ENCODE data around the gene IL32. TPM values are rescaled to one million over a fixed set of nuclear protein-coding genes. Genes with fewer than 3 reads are reported as not detected.

Gene IL32
- polyA plus RNA-seq, 4 donors, result 127 to 1,061 (median 507) TPM

DNA sequence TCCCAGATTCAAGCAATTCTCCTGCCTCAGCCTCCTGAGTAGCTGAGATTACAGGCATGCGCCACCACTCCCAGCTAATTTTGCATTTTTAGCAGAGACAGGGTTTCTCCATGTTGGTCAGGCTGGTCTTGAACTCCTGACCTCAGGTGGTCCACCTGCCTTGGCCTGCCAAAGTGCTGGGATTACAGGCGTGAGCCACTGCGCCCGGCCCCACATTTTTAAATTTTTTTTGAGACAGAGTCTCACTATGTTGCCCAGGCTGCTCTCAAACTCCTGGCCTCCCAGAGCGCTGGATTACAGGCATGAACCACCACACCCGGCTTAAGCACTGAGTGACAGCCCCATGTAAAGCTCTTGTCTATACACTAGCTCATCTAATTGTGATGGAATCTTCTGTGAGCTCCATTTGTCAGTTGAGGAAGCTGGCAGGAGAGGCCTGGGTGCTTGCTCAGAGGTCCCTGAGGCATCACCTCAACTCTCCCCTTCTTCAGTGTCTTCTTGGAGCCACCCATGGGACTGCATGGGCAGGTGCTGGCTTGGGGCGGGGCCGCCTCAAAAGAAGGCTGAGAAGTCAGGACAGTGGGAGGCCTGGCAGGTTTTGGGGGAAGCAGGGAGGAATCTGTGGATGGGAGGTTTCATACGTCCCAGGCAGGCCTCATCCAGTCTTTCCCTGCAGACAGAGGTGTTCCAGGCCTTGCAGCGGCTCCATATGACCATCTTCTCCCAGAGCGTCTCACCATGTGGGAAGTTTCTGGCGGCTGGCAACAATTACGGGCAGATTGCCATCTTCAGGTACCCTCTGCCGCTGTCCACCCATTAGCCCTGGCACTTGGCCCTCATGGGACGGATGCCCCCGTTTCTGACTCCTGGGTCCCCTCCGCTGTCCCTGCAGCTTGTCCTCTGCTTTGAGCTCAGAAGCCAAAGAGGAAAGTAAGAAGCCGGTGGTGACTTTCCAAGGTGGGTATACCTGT is 40.1 kb upstream of the IL32 start:
- Histone ChIP-seq H3K36me3 (ENCODE audit: control insufficient read depth in 3 of 3, insufficient read depth in 2 of 3, low read depth in 1 of 3, low read length in 3 of 3) (peaks cover 0 to 62% (median 5%) of the 10 kb centered on the region in 3 donors), H3K27ac (ENCODE audit: low read depth in 1 of 3, low read length in 2 of 3) (no peak overlapping the region), H3K4me1 (ENCODE audit: control insufficient read depth in 3 of 3, insufficient read depth in 2 of 3, low read depth in 1 of 3, low read length in 2 of 3) (peaks cover 2 to 50% (median 17%) of the 10 kb centered on the region in 3 donors), H3K27me3 (ENCODE audit: control insufficient read depth in 3 of 3, insufficient read depth in 3 of 3, low read length in 3 of 3) (peaks cover 0 to 19% (median 6%) of the 10 kb centered on the region in 3 donors), H3K4me3 (ENCODE audit: low read depth in 1 of 3, low read length in 3 of 3) (no peak overlapping the region), H3K9me3 (ENCODE audit: control insufficient read depth in 2 of 2, insufficient read depth in 1 of 2, low read depth in 1 of 2, low read length in 1 of 2) (no peaks in the 10 kb centered on the region)
- DNase-seq (no peak), FAIRE-seq (no peak)
- 90 to 95% (median 91%) methylated on average over 18 of the region's 18 CpGs for WGBS, 3 donors

- peaks cover 0 to 65% (median 5%) of the 10 kb centered on the region in 3 donors for H3K36me3 ChIP-seq (ENCODE audit: control insufficient read depth in 3 of 3, insufficient read depth in 2 of 3, low read depth in 1 of 3, low read length in 3 of 3)
- H3K27ac ChIP-seq (ENCODE audit: low read depth in 1 of 3, low read length in 2 of 3), result no peak overlapping the region
- H3K9me3 ChIP-seq (ENCODE audit: control insufficient read depth in 2 of 2, insufficient read depth in 1 of 2, low read depth in 1 of 2, low read length in 1 of 2), result no peaks in the 10 kb centered on the region
- peaks cover 0 to 24% (median 9%) of the 10 kb centered on the region in 3 donors for H3K27me3 ChIP-seq (ENCODE audit: control insufficient read depth in 3 of 3, insufficient read depth in 3 of 3, low read length in 3 of 3)
- DNase-seq (no peak), FAIRE-seq (no peak)
- peaks cover 2 to 50% (median 17%) of the 10 kb centered on the region in 3 donors for H3K4me1 ChIP-seq (ENCODE audit: control insufficient read depth in 3 of 3, insufficient read depth in 2 of 3, low read depth in 1 of 3, low read length in 2 of 3)
- no peak overlapping the region for H3K4me3 ChIP-seq (ENCODE audit: low read depth in 1 of 3, low read length in 3 of 3)
- WGBS, 3 donors, result 86 to 93% (median 90%) methylated on average over 8 of the region's 8 CpGs
Observed at GRCh38 chr16:3026003-3026378, 39.4 kb upstream of the IL32 start.

GRCh38 chr16:3026609-3027488 is 38.6 kb upstream of the IL32 start:
- Histone ChIP-seq H3K4me1 (ENCODE audit: control insufficient read depth in 3 of 3, insufficient read depth in 2 of 3, low read depth in 1 of 3, low read length in 2 of 3) (peaks cover 2 to 42% (median 11%) of the 10 kb centered on the region in 3 donors), H3K27ac (ENCODE audit: low read depth in 1 of 3, low read length in 2 of 3) (no peak overlapping the region), H3K36me3 (ENCODE audit: control insufficient read depth in 3 of 3, insufficient read depth in 2 of 3, low read depth in 1 of 3, low read length in 3 of 3) (peaks cover 0 to 60% (median 5%) of the 10 kb centered on the region in 3 donors), H3K4me3 (ENCODE audit: low read depth in 1 of 3, low read length in 3 of 3) (no peak overlapping the region), H3K9me3 (ENCODE audit: control insufficient read depth in 2 of 2, insufficient read depth in 1 of 2, low read depth in 1 of 2, low read length in 1 of 2) (no peaks in the 10 kb centered on the region), H3K27me3 (ENCODE audit: control insufficient read depth in 3 of 3, insufficient read depth in 3 of 3, low read length in 3 of 3) (peaks cover 0 to 28% (median 9%) of the 10 kb centered on the region in 3 donors)
- 95 to 96% (median 95%) methylated on average over 23 to 24 of the region's 24 CpGs for WGBS, 3 donors
- FAIRE-seq (no peak), DNase-seq (no peak)

GRCh38 chr16:3027489-3027795 is 38.0 kb upstream of the IL32 start:
- DNase-seq (no peak), FAIRE-seq (no peak)
- H3K4me1 ChIP-seq (ENCODE audit: control insufficient read depth in 3 of 3, insufficient read depth in 2 of 3, low read depth in 1 of 3, low read length in 2 of 3), result peaks cover 2 to 36% (median 8%) of the 10 kb centered on the region in 3 donors
- H3K36me3 ChIP-seq (ENCODE audit: control insufficient read depth in 3 of 3, insufficient read depth in 2 of 3, low read depth in 1 of 3, low read length in 3 of 3), result peaks cover 0 to 55% (median 5%) of the 10 kb centered on the region in 3 donors
- no peak overlapping the region for H3K4me3 ChIP-seq (ENCODE audit: low read depth in 1 of 3, low read length in 3 of 3)
- no peaks in the 10 kb centered on the region for H3K9me3 ChIP-seq (ENCODE audit: control insufficient read depth in 2 of 2, insufficient read depth in 1 of 2, low read depth in 1 of 2, low read length in 1 of 2)
- peaks cover 0 to 28% (median 9%) of the 10 kb centered on the region in 3 donors for H3K27me3 ChIP-seq (ENCODE audit: control insufficient read depth in 3 of 3, insufficient read depth in 3 of 3, low read length in 3 of 3)
- 79 to 91% (median 83%) methylated on average over 7 to 8 of the region's 8 CpGs for WGBS, 3 donors
- no peak overlapping the region for H3K27ac ChIP-seq (ENCODE audit: low read depth in 1 of 3, low read length in 2 of 3)

- Histone ChIP-seq H3K4me3 (ENCODE audit: low read depth in 1 of 3, low read length in 3 of 3) (peak overlapping the region in 1 of 3 donors; percentile 7), H3K27ac (ENCODE audit: low read depth in 1 of 3, low read length in 2 of 3) (peak overlapping the region in 2 of 3 donors; percentile 27 to 39), H3K4me1 (ENCODE audit: control insufficient read depth in 3 of 3, insufficient read depth in 2 of 3, low read depth in 1 of 3, low read length in 2 of 3) (peaks cover 0 to 32% (median under 1%) of the 10 kb centered on the region in 3 donors), H3K36me3 (ENCODE audit: control insufficient read depth in 3 of 3, insufficient read depth in 2 of 3, low read depth in 1 of 3, low read length in 3 of 3) (peaks cover 0 to 48% (median 5%) of the 10 kb centered on the region in 3 donors), H3K9me3 (ENCODE audit: control insufficient read depth in 2 of 2, insufficient read depth in 1 of 2, low read depth in 1 of 2, low read length in 1 of 2) (no peaks in the 10 kb centered on the region), H3K27me3 (ENCODE audit: control insufficient read depth in 3 of 3, insufficient read depth in 3 of 3, low read length in 3 of 3) (peaks cover 0 to 32% (median 9%) of the 10 kb centered on the region in 3 donors)
- DNase-seq (peak; percentile 89 to 95), FAIRE-seq (no peak)
- 8 to 9% (median 9%) methylated on average over 48 to 58 of the region's 58 CpGs for WGBS, 3 donors
Observed at GRCh38 chr16:3027983-3028715, 37.3 kb upstream of the IL32 start.

GRCh38 chr16:3028716-3029319 is 36.6 kb upstream of the IL32 start:
- 40 to 74% (median 66%) methylated on average over 13 to 15 of the region's 15 CpGs for WGBS, 3 donors
- Histone ChIP-seq H3K4me1 (ENCODE audit: control insufficient read depth in 3 of 3, insufficient read depth in 2 of 3, low read depth in 1 of 3, low read length in 2 of 3) (peaks cover 0 to 25% (median 0%) of the 10 kb centered on the region in 3 donors), H3K9me3 (ENCODE audit: control insufficient read depth in 2 of 2, insufficient read depth in 1 of 2, low read depth in 1 of 2, low read length in 1 of 2) (no peaks in the 10 kb centered on the region), H3K27ac (ENCODE audit: low read depth in 1 of 3, low read length in 2 of 3) (no peak overlapping the region), H3K27me3 (ENCODE audit: control insufficient read depth in 3 of 3, insufficient read depth in 3 of 3, low read length in 3 of 3) (peaks cover 0 to 32% (median 9%) of the 10 kb centered on the region in 3 donors), H3K4me3 (ENCODE audit: low read depth in 1 of 3, low read length in 3 of 3) (peak overlapping the region in 1 of 3 donors; percentile 5), H3K36me3 (ENCODE audit: control insufficient read depth in 3 of 3, insufficient read depth in 2 of 3, low read depth in 1 of 3, low read length in 3 of 3) (peaks cover 0 to 47% (median 5%) of the 10 kb centered on the region in 3 donors)
- FAIRE-seq (no peak), DNase-seq (no peak)

DNA sequence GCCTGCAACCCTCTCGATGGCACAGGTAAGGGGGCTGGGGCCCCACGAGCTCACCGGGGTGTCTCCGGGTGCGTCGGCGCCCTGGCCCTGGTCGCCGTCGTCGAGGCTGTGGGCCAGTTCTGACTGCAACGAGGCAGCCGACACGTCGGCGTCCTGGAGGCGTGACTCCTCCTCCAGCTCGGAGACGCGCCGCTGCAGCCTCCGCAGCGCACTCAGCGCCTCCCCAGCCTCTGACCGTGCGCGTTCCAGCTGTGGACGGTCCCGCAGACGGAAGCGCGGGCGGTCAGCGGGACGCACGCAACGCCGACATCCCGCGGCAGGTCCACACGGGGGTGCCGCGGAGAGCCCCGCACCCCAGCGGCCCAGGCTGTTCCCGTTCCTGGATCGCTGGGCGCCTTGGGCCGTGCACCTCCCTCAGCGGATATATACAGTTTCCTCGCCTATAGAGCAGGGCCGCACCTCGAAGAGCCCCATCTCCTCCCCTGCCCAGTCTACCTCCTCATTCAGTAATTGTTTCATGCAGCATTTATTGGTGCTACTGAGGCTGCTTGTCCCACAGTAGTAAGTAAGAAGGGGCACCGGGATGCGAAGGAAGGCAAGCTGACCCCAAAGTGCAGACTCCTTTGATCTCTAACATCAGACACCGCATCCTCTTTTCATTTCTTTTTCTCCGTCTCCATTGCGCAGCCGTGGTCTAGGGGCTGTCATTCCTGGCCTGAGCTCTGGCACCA is 35.8 kb upstream of the IL32 start:
- Histone ChIP-seq H3K4me1 (ENCODE audit: control insufficient read depth in 3 of 3, insufficient read depth in 2 of 3, low read depth in 1 of 3, low read length in 2 of 3) (peaks cover 0 to 25% (median 0%) of the 10 kb centered on the region in 3 donors), H3K9me3 (ENCODE audit: control insufficient read depth in 2 of 2, insufficient read depth in 1 of 2, low read depth in 1 of 2, low read length in 1 of 2) (no peaks in the 10 kb centered on the region), H3K4me3 (ENCODE audit: low read depth in 1 of 3, low read length in 3 of 3) (no peak overlapping the region), H3K36me3 (ENCODE audit: control insufficient read depth in 3 of 3, insufficient read depth in 2 of 3, low read depth in 1 of 3, low read length in 3 of 3) (peaks cover 0 to 49% (median 5%) of the 10 kb centered on the region in 3 donors), H3K27me3 (ENCODE audit: control insufficient read depth in 3 of 3, insufficient read depth in 3 of 3, low read length in 3 of 3) (peaks cover 0 to 32% (median 9%) of the 10 kb centered on the region in 3 donors), H3K27ac (ENCODE audit: low read depth in 1 of 3, low read length in 2 of 3) (no peak overlapping the region)
- DNase-seq, result peak in 1 of 2 donors; percentile 46
- FAIRE-seq, result no peak
- 18 to 48% (median 42%) methylated on average over 22 to 59 of the region's 59 CpGs for WGBS, 3 donors
